DLD1 (cell line): Measurements from ENCODE around the gene F7.

Source experiments
- in situ Hi-C: cut with HindIII; loops from 2 replicates; pipeline ENCODE4 v1.10.0; 2017; ENCODE audit warnings: low sequenced_read_pairs

Gene F7

GRCh38 chr13:113070855-113071254, 34.7 kb upstream of the F7 start:
- in situ Hi-C loops = no loop called here

GRCh38 chr13:113072376-113072775, 33.2 kb upstream of the F7 start:
- in situ Hi-C loops = no loop called here

- in situ Hi-C loops = no loop called here
These were observed 31.6 kb upstream of the F7 start for GRCh38 chr13:113073942-113074341.

- in situ Hi-C loops = no loop called here
These were observed 31.2 kb upstream of the F7 start for GRCh38 chr13:113074401-113074800.

- in situ Hi-C loops = no loop called here
These were observed 30.7 kb upstream of the F7 start for GRCh38 chr13:113074876-113075275.

GRCh38 chr13:113075711-113076110, 29.9 kb upstream of the F7 start:
- in situ Hi-C loops = no loop called here

GRCh38 chr13:113076681-113077401, 28.8 kb upstream of the F7 start:
- in situ Hi-C loops = no loop called here

GRCh38 chr13:113077566-113077952, 28.0 kb upstream of the F7 start:
- in situ Hi-C loops = no loop called here

- in situ Hi-C loops = no loop called here
These were observed 27.4 kb upstream of the F7 start for GRCh38 chr13:113077953-113078901.

- in situ Hi-C loops = no loop called here
These were observed 26.4 kb upstream of the F7 start for GRCh38 chr13:113078902-113079780.

GRCh38 chr13:113079781-113080080, 25.9 kb upstream of the F7 start:
- in situ Hi-C loops = loop anchor here (10.0 kb wide), 1 partner anchor 55 kb away; no protein-coding TSS in a partner anchor

- in situ Hi-C loops = loop anchor here (10.0 kb wide), 1 partner anchor 54 kb away; no protein-coding TSS in a partner anchor
These were observed 25.2 kb upstream of the F7 start for GRCh38 chr13:113080361-113080831.

- in situ Hi-C loops = loop anchor here (10.0 kb wide), 1 partner anchor 54 kb away; no protein-coding TSS in a partner anchor
These were observed 24.6 kb upstream of the F7 start for GRCh38 chr13:113080901-113081521.

GRCh38 chr13:113082198-113083021, 23.2 kb upstream of the F7 start:
- in situ Hi-C loops = loop anchor here (10.0 kb wide), 1 partner anchor 52 kb away; no protein-coding TSS in a partner anchor

GRCh38 chr13:113083022-113083373, 22.6 kb upstream of the F7 start:
- in situ Hi-C loops = loop anchor here (10.0 kb wide), 1 partner anchor 52 kb away; no protein-coding TSS in a partner anchor

- in situ Hi-C loops = loop anchor here (10.0 kb wide), 1 partner anchor 51 kb away; no protein-coding TSS in a partner anchor
These were observed 22.1 kb upstream of the F7 start for GRCh38 chr13:113083402-113084061.

- in situ Hi-C loops = loop anchor here (10.0 kb wide), 1 partner anchor 50 kb away; no protein-coding TSS in a partner anchor
These were observed 21.3 kb upstream of the F7 start for GRCh38 chr13:113084094-113084942.
